ENCODE measurements around the gene PLCG1.
"Not testable (repeated sequence)": the region's sequence is repeated elsewhere in the genome, so short reads cannot be mapped to it uniquely, and the experiment has no call there.

PLCG1 gene

DNA sequence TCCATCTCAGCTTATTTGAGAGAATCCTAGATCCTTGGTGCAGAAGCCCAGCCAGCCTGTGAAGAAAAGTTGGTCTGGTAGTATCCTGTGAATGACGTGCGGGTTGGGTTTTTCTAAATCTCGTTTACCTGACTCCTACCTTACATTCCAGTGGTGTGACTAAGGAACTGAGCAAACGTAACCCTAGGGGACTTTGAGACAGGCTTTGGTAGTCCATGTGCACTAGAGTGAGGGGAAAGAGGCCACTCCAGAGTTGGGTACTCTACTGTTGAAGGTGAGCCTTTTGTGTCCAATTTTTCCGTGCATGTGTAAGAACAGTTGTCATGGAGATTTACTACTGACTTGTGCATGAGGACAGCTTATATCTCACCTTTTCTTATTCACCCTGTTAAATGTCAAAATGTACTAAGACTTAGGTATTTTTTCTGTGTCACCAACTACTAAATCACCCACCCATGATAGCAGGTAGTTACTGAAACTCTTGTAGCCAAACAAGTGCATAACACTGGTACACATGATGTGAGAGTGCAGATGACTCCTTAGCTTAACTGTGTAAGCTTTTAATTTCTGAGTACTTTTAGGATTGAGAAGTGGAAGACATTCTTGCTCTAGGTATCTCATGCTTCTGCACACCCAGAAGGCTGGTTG, 26.3 kb upstream of the PLCG1 start:
- TF ChIP-seq, protein P1, sequence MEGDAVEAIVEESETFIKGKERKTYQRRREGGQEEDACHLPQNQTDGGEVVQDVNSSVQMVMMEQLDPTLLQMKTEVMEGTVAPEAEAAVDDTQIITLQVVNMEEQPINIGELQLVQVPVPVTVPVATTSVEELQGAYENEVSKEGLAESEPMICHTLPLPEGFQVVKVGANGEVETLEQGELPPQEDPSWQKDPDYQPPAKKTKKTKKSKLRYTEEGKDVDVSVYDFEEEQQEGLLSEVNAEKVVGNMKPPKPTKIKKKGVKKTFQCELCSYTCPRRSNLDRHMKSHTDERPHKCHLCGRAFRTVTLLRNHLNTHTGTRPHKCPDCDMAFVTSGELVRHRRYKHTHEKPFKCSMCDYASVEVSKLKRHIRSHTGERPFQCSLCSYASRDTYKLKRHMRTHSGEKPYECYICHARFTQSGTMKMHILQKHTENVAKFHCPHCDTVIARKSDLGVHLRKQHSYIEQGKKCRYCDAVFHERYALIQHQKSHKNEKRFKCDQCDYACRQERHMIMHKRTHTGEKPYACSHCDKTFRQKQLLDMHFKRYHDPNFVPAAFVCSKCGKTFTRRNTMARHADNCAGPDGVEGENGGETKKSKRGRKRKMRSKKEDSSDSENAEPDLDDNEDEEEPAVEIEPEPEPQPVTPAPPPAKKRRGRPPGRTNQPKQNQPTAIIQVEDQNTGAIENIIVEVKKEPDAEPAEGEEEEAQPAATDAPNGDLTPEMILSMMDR (IDR thresholded peaks at IDR 0.05; ENCODE audit: borderline replicate concordance, control extremely low read depth, extremely low read depth, insufficient read depth, missing control alignments): no peak
- in situ Hi-C loops (cut with MboI; ENCODE audit: low sequenced_read_pairs, unreplicated experiment): no loop called here
- no peak for DNase-seq (ENCODE audit: low spot score)

DNA sequence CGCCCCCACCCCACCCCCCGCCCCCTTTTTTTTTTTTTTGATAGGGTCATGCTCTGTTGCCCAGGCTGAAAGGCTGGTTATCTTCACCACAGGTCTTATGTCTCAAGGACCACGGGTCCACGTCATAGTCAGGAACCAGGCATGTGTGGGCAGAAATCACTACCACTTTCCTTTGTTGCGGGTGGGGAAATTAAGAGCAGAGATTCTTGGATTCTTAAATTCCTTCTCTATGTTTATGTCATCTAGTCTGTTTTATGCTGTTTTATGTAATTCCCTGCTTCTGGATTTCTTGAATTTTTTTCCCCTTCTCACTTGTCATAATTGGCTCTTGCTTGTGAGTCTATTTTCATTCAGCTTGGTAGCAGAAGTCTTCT, 25.8 kb upstream of the PLCG1 start:
- DNase-seq (ENCODE audit: low spot score): no peak
- in situ Hi-C loops (cut with MboI; ENCODE audit: low sequenced_read_pairs, unreplicated experiment): no loop called here
- TF ChIP-seq, protein P1 (IDR thresholded peaks at IDR 0.05; ENCODE audit: borderline replicate concordance, control extremely low read depth, extremely low read depth, insufficient read depth, missing control alignments): no peak

DNA sequence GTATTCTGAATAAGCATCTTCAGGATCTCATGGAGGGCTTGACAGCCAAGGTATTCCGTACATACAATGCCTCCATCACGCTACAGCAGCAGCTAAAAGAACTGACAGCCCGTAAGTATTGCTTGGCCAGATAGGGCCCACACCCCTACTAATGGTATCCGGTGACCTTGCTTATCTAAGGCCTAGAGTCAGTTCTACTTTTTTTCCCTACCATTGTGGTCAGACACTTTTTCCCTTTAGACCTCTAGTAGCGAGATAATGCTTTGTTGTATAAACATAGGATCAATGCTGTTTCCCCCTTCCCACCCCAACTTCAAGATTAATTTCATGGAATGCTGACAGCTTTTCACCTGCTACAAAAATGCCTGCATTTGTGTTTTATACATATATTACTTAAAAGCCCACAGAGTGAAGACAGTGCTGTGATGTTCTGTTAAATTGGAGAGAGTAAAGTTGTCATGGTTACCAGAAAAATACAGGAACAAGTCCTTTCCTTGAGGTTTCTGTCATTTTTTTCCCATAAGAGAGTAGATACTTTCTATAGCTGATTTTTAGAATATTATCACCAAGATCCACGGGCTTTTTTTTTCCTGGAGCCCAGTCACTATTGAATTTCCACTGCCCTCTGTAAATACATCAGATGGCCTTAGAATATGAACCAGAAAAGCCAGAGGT, 20.9 kb upstream of the PLCG1 start:
- TF ChIP-seq, protein P1 (IDR thresholded peaks at IDR 0.05; ENCODE audit: borderline replicate concordance, control extremely low read depth, extremely low read depth, insufficient read depth, missing control alignments): no peak
- in situ Hi-C loops (cut with MboI; ENCODE audit: low sequenced_read_pairs, unreplicated experiment): no loop called here
- DNase-seq (ENCODE audit: low spot score): no peak

DNA sequence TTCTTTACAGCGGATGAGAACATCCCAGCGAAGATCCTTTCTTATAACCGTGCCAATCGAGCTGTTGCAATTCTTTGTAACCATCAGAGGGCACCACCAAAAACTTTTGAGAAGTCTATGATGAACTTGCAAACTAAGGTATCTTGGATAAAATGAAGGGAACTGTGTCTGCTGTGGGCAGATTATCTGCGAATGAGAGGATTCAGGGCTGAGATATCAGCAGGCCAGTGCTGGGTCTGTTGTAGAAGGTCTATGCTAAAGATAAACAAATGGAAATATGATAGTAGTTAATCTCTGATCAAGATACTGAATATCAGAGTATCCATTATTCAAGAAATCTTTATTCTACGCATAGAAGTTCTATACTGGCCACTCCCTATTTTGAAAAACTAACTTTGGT, 19.2 kb upstream of the PLCG1 start:
- DNase-seq (ENCODE audit: low spot score); in situ Hi-C loops (cut with MboI; ENCODE audit: low sequenced_read_pairs, unreplicated experiment): not testable (repeated sequence)

DNA sequence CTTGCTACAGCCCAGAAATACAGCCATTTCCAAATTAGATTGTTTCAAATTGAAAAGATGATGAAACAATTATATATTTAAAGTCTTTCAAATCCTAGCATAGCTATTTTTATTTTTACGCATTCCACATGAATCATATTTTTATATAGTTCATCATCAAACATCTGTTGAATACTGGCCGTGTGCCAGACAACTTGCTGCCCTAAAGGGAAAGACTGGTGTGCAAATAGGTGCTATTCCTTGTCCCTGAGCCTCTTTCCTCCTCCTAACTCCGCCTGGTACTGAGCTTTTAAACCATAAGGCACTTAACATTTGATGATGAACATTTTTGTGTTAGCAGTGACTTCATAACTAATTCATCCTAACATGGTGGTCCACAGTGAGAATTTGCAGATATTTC, 18.7 kb upstream of the PLCG1 start:
- DNase-seq (ENCODE audit: low spot score): no peak
- TF ChIP-seq, protein P1 (IDR thresholded peaks at IDR 0.05; ENCODE audit: borderline replicate concordance, control extremely low read depth, extremely low read depth, insufficient read depth, missing control alignments): no peak
- in situ Hi-C loops (cut with MboI; ENCODE audit: low sequenced_read_pairs, unreplicated experiment): no loop called here

DNA sequence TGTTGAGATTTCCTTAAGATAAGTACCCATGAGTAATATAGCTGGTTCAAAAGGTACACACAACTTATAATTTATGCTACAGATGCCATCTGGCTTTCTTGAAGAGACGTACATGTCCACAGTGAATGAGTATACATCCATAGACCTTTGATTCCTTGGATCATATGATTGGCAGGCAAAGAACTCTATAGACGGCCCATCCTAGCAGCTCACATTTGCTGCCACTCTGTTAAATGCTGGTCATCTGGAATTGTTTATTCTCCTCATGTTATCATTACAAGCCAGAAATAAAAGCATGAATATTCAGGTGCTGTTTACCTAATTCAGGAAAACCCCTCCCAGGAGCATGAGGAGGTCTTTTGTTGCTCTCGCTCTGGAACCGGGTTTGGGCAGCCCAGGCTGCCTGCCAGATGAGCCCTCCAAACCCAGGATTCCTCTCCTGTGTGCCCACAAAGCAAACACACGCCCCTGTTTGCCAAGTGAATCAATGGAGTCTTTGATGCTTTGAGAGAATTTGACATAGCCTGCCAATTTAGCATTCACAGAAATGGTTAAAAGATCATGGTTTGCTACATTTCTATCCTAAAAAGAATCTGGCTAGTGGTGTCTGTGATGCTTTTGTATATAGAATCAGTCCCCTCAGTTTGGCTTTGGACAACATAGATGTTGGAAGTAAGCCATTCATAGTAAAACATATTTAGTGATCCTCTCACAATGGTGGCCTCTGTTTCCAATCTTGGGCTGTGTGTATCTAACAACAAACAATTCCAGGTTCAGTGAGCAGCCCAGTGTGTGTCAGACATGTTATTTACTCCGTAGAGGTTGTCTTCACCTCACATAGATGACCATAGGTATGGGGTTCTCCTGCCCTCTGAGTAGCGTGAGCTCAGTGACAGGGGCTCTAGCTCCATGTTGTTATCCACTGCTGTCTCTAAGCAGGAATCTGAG, 17.5 kb upstream of the PLCG1 start:
- TF ChIP-seq, protein P1 (IDR thresholded peaks at IDR 0.05; ENCODE audit: borderline replicate concordance, control extremely low read depth, extremely low read depth, insufficient read depth, missing control alignments): no peak
- in situ Hi-C loops (cut with MboI; ENCODE audit: low sequenced_read_pairs, unreplicated experiment): no loop called here
- no peak for DNase-seq (ENCODE audit: low spot score)
